ENCODE measurements around the gene GSS.
"Not testable (repeated sequence)": the region's sequence is repeated elsewhere in the genome, so short reads cannot be mapped to it uniquely, and the experiment has no call there.

The GSS gene

DNA sequence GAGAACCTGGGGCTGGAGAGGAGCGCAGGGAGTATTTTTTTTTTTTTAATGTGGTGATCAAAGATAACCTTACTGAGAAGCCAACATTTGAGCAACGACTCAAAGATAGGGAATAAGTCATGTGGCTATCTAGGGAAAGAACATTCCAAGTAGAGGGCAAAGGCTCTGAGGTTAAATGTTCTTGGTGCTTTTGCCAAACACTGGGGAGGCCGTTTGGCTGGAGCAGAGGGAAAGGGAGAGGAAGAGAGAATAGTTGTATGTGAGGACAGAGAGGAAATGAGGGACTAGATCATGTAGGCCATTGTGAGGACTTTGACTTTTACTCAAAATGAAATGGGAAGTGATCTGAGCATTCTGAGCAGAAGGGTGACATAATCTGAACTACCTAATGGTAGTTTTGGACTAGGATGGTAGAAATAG lies 51.4 kb downstream of the GSS start:
- no peak for DNase-seq (ENCODE audit: low read depth)

DNA sequence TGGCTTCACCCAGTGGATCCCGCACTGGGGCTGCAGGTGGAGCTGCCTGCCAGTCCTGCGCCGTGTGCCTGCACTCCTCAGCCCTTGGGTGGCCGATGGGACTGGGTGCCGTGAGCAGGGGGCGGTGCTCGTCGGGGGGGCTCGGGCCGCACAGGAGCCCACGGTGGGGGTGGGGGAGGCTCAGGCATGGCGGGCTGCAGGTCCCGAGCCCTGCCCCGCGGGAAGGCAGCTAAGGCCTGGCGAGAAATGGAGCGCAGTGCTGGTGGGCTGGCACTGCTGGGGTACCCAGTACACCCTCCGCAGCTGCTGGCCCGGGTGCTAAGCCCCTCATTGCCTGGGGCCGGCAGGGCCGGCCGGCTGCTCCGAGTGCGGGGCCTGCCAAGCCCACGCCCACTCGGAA lies 56.9 kb downstream of the GSS start:
- DNase-seq (ENCODE audit: low read depth): not testable (repeated sequence)

DNA sequence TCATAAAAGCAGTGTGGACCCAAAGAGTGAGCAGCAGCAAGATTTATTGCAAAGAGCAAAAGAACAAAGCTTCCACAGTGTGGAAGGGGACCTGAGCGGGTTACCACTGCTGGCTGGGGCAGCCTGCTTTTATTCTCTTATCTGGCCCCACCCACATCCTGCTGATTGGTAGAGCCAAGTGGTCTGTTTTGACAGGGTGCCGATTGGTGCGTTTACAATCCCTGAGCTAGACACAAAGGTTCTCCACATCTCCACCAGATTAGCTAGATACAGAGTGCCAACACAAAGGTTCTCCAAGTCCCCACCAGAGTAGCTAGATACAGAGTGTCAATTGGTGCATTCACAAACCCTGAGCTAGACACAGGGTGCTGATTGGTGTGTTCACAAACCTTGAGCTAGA lies 57.5 kb downstream of the GSS start:
- not testable (repeated sequence) for DNase-seq (ENCODE audit: low read depth)

DNA sequence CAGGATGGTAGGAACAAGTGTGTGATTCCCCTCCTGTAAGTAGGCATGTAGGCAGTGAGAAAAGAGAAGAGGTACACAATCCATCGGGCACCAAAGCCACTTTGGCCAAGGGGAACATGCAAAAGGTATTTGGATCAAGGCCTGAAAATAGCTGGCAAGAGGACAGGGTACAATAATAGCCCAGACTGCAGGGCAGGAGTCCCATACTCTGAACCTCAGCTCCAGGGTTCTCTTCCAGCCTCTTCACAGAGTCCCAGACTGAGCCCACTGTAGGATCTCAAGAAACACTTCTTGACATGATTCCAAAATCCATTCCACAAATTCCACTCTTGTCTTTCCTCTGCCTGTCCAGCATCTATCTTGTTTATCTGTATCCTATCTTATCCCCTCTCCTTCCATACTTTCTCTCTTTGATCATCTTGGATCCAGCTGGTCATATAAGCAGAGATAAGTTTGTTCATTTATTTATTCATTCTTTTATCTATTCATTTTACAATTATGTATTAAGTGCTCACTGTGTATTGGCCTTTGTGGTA lies 59.5 kb downstream of the GSS start:
- no peak for DNase-seq (ENCODE audit: low read depth)

DNA sequence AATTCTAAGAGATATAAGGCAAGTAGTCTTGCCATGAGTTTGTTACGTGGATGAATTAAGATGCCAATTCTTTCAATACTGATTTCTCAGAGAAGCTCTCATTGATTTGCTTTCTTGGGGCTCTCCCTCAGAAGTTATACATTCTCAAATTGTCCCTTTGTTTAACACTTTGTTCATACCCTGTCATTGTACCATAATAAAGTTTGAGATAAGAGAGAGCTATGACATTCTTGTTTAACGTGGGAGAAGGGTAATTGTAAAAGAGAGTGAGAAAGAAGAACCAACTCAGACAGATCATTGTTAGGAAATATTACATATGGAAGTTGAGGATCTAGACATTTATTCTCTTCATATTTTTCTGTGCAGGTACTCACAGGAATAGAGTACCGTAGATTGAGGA lies 60.1 kb downstream of the GSS start:
- no peak for DNase-seq (ENCODE audit: low read depth)

DNA sequence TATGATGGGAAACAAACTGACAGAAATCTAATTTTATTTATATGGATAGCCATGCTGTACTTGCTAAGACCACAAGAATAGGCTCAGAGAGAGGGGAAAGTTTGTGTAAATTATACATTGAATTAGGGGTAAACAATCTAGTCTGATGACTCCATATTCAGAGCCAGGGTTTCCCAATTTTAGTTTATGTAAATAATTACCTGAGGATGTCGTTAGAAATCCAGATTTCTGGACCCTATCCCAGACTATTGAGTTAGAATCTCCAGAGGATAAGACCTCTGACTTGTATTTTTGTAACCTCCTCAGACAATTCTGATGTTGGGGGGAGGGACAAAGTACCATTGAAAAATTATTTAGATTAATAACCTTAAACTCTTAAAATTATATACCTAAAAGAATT lies 60.9 kb downstream of the GSS start:
- no peak for DNase-seq (ENCODE audit: low read depth)

DNA sequence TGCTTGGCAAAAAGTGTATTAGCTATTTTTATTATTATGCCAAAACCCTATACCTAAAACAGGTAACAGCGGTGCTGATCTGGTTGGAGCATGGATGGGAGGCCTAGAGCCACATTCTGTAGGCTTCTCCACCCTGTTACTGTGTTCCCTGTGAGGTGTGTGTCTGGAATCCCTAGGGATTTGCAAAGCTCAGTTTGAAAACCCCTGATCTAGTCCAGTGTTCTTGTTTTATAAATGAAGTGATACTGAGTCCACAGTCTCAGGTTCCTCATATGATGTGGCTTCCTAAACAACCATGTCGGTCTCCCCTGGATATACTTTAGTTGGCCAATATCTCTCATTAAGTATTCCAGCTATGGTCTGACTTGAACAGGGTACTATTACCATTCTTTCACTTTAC lies 62.9 kb downstream of the GSS start:
- no peak for DNase-seq (ENCODE audit: low read depth)

DNA sequence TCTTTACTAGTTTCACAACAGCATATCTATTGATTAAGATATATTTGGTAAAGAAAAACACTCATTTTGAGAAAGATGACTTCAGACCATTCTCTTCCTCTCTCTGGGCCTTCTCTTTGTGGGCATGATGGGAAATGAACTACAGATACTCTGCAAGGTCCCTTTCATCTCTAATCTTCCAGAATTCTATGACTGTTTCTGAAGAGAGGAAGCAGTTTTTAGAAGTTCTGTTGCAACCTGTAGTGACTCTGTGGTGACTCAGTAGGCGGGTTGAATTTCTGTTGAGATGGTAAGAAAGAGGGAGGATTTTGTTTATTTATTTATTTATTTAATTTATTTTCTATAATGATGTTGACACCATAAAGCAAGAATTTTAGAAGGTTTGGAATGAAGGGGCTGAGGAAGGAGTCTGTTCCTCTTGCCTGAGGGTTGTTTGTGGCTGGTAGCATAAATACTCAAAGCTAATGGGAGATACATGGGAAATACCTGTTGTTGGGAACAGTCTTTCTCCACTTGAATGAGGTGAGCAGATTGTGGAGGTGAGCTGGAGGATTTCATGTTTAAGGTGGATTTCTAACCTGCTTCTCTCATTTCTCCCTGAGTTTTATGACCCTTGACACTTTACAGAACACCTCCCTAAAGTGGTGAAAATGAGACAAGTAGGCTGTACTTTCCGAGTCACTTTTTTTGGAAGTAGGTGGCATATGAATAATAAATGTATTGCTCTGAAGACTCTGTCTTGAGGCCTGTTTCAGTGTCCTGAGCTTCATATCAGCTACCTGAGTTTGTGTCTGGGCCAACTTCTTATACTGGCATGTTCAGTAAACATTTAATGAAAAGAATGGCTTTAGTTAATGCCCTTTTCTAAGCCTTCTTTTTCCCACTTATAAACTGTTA lies 64.2 kb downstream of the GSS start:
- DNase-seq (ENCODE audit: low read depth): no peak

DNA sequence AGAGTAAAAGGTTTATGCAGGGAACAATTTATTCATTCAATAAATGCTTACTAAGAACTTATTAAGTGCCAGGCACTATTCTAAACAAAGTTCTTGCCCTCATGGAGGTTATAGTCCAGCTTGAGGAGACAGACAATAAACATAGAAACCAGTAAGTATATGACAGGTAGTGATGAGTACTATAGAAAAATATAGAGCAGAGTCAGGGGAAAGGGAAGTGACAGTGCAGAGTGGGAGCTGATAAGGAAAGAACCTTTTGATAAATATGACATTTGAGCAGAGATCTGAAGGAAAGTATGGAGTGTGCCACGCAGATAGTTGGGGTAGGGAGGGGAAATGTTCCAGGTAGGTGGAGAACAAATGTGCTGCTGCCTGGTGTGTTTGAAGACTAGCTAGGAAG lies 67.1 kb downstream of the GSS start:
- no peak for DNase-seq (ENCODE audit: low read depth)

DNA sequence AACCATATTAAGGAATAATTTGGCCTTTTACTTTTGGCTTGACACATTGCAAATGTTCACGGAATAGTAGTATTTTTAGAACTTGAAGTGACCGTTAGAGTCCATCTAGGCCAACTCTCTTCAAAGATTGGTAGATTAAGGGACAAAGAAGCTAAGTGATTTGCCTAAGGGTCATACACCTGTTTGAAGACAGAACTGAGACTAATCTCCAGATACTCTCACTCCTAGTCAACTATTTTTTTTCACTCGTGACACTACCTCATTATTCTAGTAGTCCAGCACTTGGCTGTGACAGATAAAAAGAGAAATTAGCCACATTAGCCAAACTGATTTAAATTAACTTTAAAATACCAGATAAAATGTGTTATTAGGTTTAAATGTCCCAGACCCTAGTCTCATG lies 68.6 kb downstream of the GSS start:
- DNase-seq (ENCODE audit: low read depth): no peak

DNA sequence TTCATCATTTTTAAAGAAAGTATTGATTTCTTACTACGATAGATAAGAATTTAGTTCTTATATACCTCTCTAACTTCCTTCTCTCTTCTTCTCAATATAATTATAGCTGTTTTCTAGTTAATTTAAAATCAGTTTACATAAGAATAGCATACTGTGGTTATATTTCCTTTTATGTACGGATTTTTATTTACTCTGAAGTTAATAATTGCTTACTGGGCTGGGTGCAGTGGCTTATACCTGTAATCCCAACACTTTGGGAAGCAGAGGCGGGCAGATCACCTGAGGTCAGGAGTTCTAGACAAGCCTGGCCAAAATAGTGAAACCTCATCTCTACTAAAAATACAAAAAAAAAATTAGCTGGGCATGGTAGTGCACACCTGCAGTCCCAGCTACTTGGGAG lies 69.5 kb downstream of the GSS start:
- DNase-seq (ENCODE audit: low read depth): no peak

DNA sequence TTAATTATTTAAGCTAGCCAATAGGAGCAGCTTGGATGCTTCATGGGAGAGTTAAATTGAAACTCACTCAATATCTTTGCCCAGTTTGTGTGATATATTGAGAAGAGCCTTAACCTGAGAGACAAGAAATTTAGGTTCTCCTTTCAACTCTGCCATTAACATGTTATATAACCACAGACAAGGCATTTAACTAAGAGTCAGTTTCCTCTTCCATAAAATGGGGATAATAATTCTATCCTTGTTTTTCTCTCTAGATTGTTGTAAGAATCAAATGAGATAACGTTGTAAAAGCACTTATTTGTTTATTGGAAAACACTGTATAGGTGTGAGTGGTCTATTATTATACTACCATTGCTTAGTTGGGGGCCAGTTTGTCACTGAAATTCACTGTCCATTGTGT lies 71.3 kb downstream of the GSS start:
- DNase-seq (ENCODE audit: low read depth): no peak

DNA sequence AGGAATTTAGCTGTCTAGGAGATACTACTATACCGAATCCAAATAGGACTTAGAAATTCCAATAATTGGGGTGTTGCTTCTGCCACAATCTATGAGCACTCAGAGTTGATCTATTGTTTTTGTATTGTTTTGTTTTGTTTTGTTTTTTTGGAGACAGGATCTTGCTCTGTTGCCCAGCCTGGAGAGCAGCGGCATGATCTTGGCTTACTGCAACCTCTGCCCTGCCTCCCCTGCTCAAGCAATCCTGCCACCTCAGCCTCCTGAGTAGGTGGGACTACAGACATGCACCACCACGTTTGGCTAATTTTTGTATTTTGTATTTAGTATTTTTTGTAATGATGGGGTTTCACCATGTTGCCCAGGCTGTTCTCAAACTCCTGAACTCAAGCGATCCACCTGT lies 71.8 kb downstream of the GSS start:
- no peak for DNase-seq (ENCODE audit: low read depth)

DNA sequence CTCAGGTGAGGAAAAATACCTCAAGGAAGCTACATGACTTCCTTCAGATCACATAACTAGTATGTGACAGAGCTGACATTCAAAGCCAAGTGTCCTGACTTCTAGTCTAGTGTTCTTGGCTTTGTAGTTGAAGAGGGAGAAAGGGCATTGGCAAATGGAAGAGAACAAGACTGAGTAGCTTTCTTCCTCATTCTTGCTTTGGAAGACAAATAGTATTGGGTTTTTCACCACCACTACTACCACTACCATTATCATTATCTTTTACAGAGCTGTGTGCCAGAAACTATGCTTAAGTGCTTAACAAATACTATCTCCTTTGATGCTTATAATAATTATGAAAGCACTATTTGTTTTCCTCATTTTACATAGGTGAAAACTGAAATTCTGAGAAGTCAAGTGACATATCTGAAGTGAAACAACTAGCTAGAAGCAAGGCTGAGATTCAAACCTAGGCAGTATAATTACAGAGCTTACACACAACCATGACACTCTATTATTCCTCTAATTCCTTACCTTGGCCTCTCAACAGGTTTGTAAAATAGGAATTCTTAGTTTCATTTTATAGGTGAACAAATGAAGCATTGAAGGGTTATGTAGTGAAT lies 72.4 kb downstream of the GSS start:
- DNase-seq (ENCODE audit: low read depth): no peak

DNA sequence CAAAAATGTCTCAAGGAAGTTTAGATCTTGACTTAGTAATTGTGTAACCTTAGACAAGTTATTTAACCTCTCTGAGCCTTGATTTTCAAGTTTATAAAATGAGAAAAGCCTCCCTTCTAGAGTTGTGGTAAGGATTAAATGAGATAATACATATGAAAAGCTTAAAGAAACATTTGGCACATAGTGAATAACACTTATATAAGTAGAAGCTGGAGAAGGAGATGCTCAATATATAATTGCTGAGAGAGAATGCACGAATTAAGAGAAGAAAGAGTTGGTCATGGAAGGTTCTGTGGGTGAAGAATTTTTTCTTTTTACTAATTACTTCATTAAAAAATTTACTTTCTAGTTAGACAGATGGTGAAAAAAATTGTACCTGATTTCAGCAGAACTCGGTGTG lies 73.9 kb downstream of the GSS start:
- no peak for DNase-seq (ENCODE audit: low read depth)

DNA sequence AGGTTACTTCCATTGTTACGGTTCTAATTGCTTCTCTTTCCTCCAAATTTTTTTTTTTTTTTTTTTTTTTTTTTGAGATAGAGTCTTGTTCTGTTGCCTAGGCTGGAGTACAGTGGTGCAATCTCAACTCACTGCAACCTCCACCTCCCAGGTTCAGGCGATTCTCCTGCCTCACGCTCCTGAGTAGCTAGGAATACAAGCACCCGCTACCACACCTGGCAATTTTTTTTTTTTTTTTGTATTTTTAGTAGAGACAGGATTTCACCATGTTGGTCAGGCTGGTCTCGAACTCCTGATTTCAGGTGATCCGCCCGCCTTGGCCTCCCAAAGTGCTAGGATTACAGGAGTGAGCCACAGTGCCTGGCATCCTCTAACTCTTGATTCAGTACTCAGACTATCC lies 74.6 kb downstream of the GSS start:
- not testable (repeated sequence) for DNase-seq (ENCODE audit: low read depth)

DNA sequence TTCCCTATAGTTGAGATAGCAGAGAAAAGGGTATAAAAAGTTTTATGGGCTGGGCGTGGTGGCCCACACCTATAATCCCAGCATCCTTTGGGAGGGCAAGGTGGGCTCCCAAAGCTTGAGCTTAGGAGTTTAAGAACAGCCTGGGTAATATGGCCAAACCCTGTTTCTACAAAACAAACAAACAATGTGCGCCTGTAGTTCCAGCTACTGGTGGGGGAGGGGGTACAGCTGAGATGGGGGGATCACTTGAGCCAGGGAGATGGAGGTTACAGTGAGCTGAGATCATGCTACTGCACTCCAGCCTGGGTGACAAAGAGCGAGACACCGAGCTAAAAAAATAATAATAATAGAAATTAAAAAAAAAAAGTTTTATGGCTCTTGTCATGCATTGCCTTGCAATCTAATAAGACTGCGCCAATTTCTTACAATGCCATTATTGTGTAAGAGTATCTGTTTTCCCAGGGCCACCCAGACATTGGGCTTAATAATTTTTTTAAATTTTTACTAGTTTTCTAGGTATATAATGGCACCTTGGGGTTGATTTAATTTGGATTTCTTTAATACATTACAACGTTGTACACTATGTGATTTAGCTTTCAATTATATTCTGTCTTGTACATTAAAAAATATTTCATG lies 75.3 kb downstream of the GSS start:
- no peak for DNase-seq (ENCODE audit: low read depth)
